K562 (cell line): ENCODE results near the gene ZBTB9. TPM values are rescaled to one million over a fixed set of nuclear protein-coding genes. Genes with fewer than 3 reads are reported as not detected.
A peak's percentile ranks its signal among the peaks of the same experiment; 100 is the strongest.

Experiments
- ARID1B ChIP-seq: fragments of 450-650 bp; IDR thresholded peaks from 2 replicates; pipeline ENCODE4 v1.6.1; 2016; ENCODE audit warnings: antibody characterized with exemption, mild to moderate bottlenecking, inconsistent platforms
- FOXP1 ChIP-seq: sonication (generic); formaldehyde crosslinking; IDR thresholded peaks from 2 replicates; pipeline ENCODE4 v1.8.0; 2022; ENCODE audit warnings: mild to moderate bottlenecking, missing genetic modification reagents
- MAZ ChIP-seq, 2 experiments: fragments of 450-650 bp in 1 of 2; sonication (generic) in 1 of 2; formaldehyde crosslinking; IDR thresholded peaks in 1 of 2; conservative IDR thresholded peaks in 1 of 2; 2 replicates each; pipeline versions ENCODE4 v1.4.0 to v1.5.0; 2020; ENCODE audit warnings: mild to moderate bottlenecking in 1 of 2, missing genetic modification reagents in 1 of 2
- POLR2G ChIP-seq: fragments of 200-400 bp; formaldehyde crosslinking; IDR thresholded peaks from 2 replicates; pipeline ENCODE4 v1.6.1; 2017; ENCODE audit warnings: low read depth, mild to moderate bottlenecking, antibody characterized with exemption, low read length, moderate library complexity
- SIN3B ChIP-seq: fragments of 450-650 bp; IDR thresholded peaks from 2 replicates; pipeline ENCODE4 v1.6.1; 2017; ENCODE audit warnings: low read depth, mild to moderate bottlenecking, moderate library complexity
- ZNF23 ChIP-seq: fragments of 250-450 bp; sonication (Bioruptor Pico); IDR thresholded peaks from 2 replicates; pipeline ENCODE4 v1.4.0; 2020; ENCODE audit warnings: mild to moderate bottlenecking
- polyA plus RNA-seq, 8 experiments: library from polyadenylated mRNA; depleted of rRNA in 4 of 8; stranded (reverse) in 5 of 8; unstranded in 3 of 8; fragments of >200 nt; fragmentation: Nextera tagmentation in 2 of 8; fragmentation: Illumina TruSeq in 1 of 8; extraction: Ambion mirVana in 2 of 8; extraction: Trizol in 1 of 8; gene quantifications; 2 replicates each; pipeline versions ENCODE4 v1.2.1 to v1.2.3, GENCODE V29; 2011 to 2014; ENCODE audit warnings: inconsistent platforms in 1 of 8, missing spikeins in 1 of 8
- total RNA-seq, 7 experiments: library from RNA; depleted of rRNA in 6 of 7; stranded (reverse); fragments of >200 nt in 6 of 7; fragmentation: Illumina TruSeq in 2 of 7; extraction: Trizol in 2 of 7; gene quantifications; 2 replicates each; pipeline versions ENCODE4 v1.2.1 to v1.2.3, GENCODE V29; 2011 to 2021; ENCODE audit warnings: low replicate concordance in 1 of 7
- TF ChIP-seq, protein P1 (sequence below): sonication (generic); formaldehyde crosslinking; IDR thresholded peaks from 2 replicates; pipeline ENCODE4 v1.9.0; 2022; ENCODE audit warnings: mild to moderate bottlenecking, missing genetic modification reagents
- TF ChIP-seq, protein P2 (sequence below): fragments of 200-800 bp; sonication (Bioruptor generic); IDR thresholded peaks from 2 replicates; pipeline ENCODE4 v1.6.1; 2017; ENCODE audit warnings: missing genetic modification characterization, missing compliant biosample characterization
- TF ChIP-seq, protein P3 (sequence below), 2 experiments: fragments of 450-650 bp; IDR thresholded peaks; 2 replicates each; pipeline ENCODE4 v1.6.1; 2016
- TF ChIP-seq, protein P4 (sequence below): sonication (generic); formaldehyde crosslinking; IDR thresholded peaks from 2 replicates; pipeline ENCODE4 v1.8.0; 2022; ENCODE audit warnings: missing genetic modification reagents, mild to moderate bottlenecking, moderate library complexity, borderline replicate concordance
- TF ChIP-seq, protein P5 (sequence below): fragments of 450-650 bp; IDR thresholded peaks from 2 replicates; pipeline ENCODE4 v1.6.1; 2017; ENCODE audit warnings: mild to moderate bottlenecking, moderate library complexity

ZBTB9 gene
- total and polyA plus RNA-seq, 9 of the 15 experiments (the other 6 are each of a cell fraction or from before 2014, with no cell fraction given) = 1.9 to 19.5 (median 10.4) TPM

DNA sequence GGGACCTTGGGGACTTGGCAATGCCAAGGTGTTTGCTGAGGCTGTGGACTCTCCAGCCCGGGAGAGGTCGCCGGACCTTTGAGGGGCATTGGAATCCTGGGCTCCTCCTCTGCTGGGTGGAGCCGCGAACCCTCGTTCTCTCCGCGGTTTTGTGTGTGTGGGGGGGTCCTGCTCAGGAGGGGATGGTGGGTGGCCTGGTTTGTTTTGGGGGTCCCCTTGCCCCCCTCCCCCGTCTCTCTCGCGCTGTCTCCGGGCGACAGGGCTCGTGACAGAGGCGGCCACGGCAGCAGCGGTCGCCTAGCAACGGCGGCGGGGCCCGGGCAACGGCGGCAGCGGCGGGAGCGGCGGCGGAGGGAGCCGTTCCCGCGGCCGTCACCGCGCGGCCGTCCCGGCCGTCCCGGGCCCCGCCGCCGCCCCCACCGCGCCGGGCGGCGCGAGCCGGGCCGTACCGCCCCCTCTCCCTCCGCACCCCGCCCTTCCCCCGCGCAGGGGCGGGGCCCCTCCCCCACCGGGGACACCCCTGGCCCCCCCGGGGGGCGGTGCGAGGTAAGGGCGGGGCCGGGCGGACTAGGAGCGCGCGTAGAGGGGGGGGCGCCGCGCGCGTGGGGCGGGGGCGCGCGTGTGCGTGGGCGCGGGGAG lies 26.7 kb upstream of the ZBTB9 start (continued):
- TF ChIP-seq POLR2G = peak; percentile 46; the same call in 1 of the 2 replicates
- no peak for TF ChIP-seq SIN3B
- TF ChIP-seq, protein P1, sequence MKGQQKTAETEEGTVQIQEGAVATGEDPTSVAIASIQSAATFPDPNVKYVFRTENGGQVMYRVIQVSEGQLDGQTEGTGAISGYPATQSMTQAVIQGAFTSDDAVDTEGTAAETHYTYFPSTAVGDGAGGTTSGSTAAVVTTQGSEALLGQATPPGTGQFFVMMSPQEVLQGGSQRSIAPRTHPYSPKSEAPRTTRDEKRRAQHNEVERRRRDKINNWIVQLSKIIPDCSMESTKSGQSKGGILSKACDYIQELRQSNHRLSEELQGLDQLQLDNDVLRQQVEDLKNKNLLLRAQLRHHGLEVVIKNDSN (CRISPR knock-in tag) = peak; percentile 47
- TF ChIP-seq, protein P2, sequence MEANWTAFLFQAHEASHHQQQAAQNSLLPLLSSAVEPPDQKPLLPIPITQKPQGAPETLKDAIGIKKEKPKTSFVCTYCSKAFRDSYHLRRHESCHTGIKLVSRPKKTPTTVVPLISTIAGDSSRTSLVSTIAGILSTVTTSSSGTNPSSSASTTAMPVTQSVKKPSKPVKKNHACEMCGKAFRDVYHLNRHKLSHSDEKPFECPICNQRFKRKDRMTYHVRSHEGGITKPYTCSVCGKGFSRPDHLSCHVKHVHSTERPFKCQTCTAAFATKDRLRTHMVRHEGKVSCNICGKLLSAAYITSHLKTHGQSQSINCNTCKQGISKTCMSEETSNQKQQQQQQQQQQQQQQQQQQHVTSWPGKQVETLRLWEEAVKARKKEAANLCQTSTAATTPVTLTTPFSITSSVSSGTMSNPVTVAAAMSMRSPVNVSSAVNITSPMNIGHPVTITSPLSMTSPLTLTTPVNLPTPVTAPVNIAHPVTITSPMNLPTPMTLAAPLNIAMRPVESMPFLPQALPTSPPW = peak; percentile 99
- TF ChIP-seq FOXP1 (CRISPR knock-in tag) = no peak
- TF ChIP-seq, protein P3, sequence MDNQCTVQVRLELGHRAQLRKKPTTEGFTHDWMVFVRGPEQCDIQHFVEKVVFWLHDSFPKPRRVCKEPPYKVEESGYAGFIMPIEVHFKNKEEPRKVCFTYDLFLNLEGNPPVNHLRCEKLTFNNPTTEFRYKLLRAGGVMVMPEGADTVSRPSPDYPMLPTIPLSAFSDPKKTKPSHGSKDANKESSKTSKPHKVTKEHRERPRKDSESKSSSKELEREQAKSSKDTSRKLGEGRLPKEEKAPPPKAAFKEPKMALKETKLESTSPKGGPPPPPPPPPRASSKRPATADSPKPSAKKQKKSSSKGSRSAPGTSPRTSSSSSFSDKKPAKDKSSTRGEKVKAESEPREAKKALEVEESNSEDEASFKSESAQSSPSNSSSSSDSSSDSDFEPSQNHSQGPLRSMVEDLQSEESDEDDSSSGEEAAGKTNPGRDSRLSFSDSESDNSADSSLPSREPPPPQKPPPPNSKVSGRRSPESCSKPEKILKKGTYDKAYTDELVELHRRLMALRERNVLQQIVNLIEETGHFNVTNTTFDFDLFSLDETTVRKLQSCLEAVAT (IDR thresholded peaks at IDR 0.05) = 0 out of 4 replicates have a peak, but pooled peaks of 1 of the 2 experiments have one; percentile 18
- TF ChIP-seq, protein P4, sequence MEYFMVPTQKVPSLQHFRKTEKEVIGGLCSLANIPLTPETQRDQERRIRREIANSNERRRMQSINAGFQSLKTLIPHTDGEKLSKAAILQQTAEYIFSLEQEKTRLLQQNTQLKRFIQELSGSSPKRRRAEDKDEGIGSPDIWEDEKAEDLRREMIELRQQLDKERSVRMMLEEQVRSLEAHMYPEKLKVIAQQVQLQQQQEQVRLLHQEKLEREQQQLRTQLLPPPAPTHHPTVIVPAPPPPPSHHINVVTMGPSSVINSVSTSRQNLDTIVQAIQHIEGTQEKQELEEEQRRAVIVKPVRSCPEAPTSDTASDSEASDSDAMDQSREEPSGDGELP = no peak
- no peak for TF ChIP-seq ARID1B
- TF ChIP-seq, protein P5, sequence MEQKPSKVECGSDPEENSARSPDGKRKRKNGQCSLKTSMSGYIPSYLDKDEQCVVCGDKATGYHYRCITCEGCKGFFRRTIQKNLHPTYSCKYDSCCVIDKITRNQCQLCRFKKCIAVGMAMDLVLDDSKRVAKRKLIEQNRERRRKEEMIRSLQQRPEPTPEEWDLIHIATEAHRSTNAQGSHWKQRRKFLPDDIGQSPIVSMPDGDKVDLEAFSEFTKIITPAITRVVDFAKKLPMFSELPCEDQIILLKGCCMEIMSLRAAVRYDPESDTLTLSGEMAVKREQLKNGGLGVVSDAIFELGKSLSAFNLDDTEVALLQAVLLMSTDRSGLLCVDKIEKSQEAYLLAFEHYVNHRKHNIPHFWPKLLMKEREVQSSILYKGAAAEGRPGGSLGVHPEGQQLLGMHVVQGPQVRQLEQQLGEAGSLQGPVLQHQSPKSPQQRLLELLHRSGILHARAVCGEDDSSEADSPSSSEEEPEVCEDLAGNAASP = no peak
- TF ChIP-seq ZNF23 (CRISPR knock-in tag) = no peak
- TF ChIP-seq MAZ (CRISPR knock-in tag; conservative IDR thresholded peaks at IDR 0.05 in 1 of 2, IDR thresholded peaks at IDR 0.05 in 1 of 2) = peak in 1 of 2 experiments; percentile 75; a peak in 2 of 4 replicates
